ENCODE measurements around the gene LECT2. TPM values are rescaled to one million over a fixed set of nuclear protein-coding genes. Genes with fewer than 3 reads are reported as not detected.

LECT2 gene
- total RNA-seq, 1 donor = not detected

GRCh38 chr5:135989686-135990085, 34.9 kb upstream of the LECT2 start:
- Histone ChIP-seq H3K4me3 (ENCODE audit: low read length) (no peak overlapping the region), H3K4me1 (ENCODE audit: insufficient read depth, low read length) (no peaks in the 10 kb centered on the region), H3K27me3 (ENCODE audit: insufficient read depth, low read length) (no peaks in the 10 kb centered on the region), H3K9me3 (ENCODE audit: low read depth, low read length) (no peaks in the 10 kb centered on the region)

GRCh38 chr5:135988546-135988945, 33.8 kb upstream of the LECT2 start:
- H3K4me3 ChIP-seq (ENCODE audit: low read length) = no peak overlapping the region
- no peaks in the 10 kb centered on the region for H3K4me1 ChIP-seq (ENCODE audit: insufficient read depth, low read length)
- no peaks in the 10 kb centered on the region for H3K27me3 ChIP-seq (ENCODE audit: insufficient read depth, low read length)
- no peaks in the 10 kb centered on the region for H3K9me3 ChIP-seq (ENCODE audit: low read depth, low read length)

- Histone ChIP-seq H3K4me3 (ENCODE audit: low read length) (no peak overlapping the region), H3K4me1 (ENCODE audit: insufficient read depth, low read length) (no peaks in the 10 kb centered on the region), H3K27me3 (ENCODE audit: insufficient read depth, low read length) (no peaks in the 10 kb centered on the region), H3K9me3 (ENCODE audit: low read depth, low read length) (no peaks in the 10 kb centered on the region)
Observed at GRCh38 chr5:135986891-135987401, 32.2 kb upstream of the LECT2 start.

GRCh38 chr5:135986401-135986800, 31.6 kb upstream of the LECT2 start:
- no peaks in the 10 kb centered on the region for H3K9me3 ChIP-seq (ENCODE audit: low read depth, low read length)
- no peaks in the 10 kb centered on the region for H3K27me3 ChIP-seq (ENCODE audit: insufficient read depth, low read length)
- H3K4me3 ChIP-seq (ENCODE audit: low read length) = no peak overlapping the region
- no peaks in the 10 kb centered on the region for H3K4me1 ChIP-seq (ENCODE audit: insufficient read depth, low read length)

GRCh38 chr5:135985951-135986350, 31.2 kb upstream of the LECT2 start:
- Histone ChIP-seq H3K4me1 (ENCODE audit: insufficient read depth, low read length) (no peaks in the 10 kb centered on the region), H3K9me3 (ENCODE audit: low read depth, low read length) (no peaks in the 10 kb centered on the region), H3K4me3 (ENCODE audit: low read length) (no peak overlapping the region), H3K27me3 (ENCODE audit: insufficient read depth, low read length) (no peaks in the 10 kb centered on the region)

- H3K4me3 ChIP-seq (ENCODE audit: low read length) = no peak overlapping the region
- no peaks in the 10 kb centered on the region for H3K9me3 ChIP-seq (ENCODE audit: low read depth, low read length)
- H3K4me1 ChIP-seq (ENCODE audit: insufficient read depth, low read length) = peaks cover 4% of the 10 kb centered on the region
- H3K27me3 ChIP-seq (ENCODE audit: insufficient read depth, low read length) = peaks cover 24% of the 10 kb centered on the region
Observed at GRCh38 chr5:135980620-135981019, 25.8 kb upstream of the LECT2 start.

- Histone ChIP-seq H3K9me3 (ENCODE audit: low read depth, low read length) (no peaks in the 10 kb centered on the region), H3K4me3 (ENCODE audit: low read length) (no peak overlapping the region), H3K27me3 (ENCODE audit: insufficient read depth, low read length) (peaks cover 36% of the 10 kb centered on the region), H3K4me1 (ENCODE audit: insufficient read depth, low read length) (peaks cover 4% of the 10 kb centered on the region)
Observed at GRCh38 chr5:135979510-135979909, 24.7 kb upstream of the LECT2 start.

- Histone ChIP-seq H3K4me1 (ENCODE audit: insufficient read depth, low read length) (peaks cover 4% of the 10 kb centered on the region), H3K27me3 (ENCODE audit: insufficient read depth, low read length) (peaks cover 36% of the 10 kb centered on the region), H3K4me3 (ENCODE audit: low read length) (no peak overlapping the region), H3K9me3 (ENCODE audit: low read depth, low read length) (no peaks in the 10 kb centered on the region)
Observed at GRCh38 chr5:135978993-135979392, 24.2 kb upstream of the LECT2 start.

GRCh38 chr5:135978212-135978631, 23.4 kb upstream of the LECT2 start:
- Histone ChIP-seq H3K9me3 (ENCODE audit: low read depth, low read length) (no peaks in the 10 kb centered on the region), H3K4me1 (ENCODE audit: insufficient read depth, low read length) (peaks cover 4% of the 10 kb centered on the region), H3K27me3 (ENCODE audit: insufficient read depth, low read length) (peaks cover 39% of the 10 kb centered on the region), H3K4me3 (ENCODE audit: low read length) (no peak overlapping the region)

GRCh38 chr5:135977375-135977928, 22.7 kb upstream of the LECT2 start:
- H3K9me3 ChIP-seq (ENCODE audit: low read depth, low read length) = no peaks in the 10 kb centered on the region
- peaks cover 46% of the 10 kb centered on the region for H3K27me3 ChIP-seq (ENCODE audit: insufficient read depth, low read length)
- no peak overlapping the region for H3K4me3 ChIP-seq (ENCODE audit: low read length)
- peaks cover 4% of the 10 kb centered on the region for H3K4me1 ChIP-seq (ENCODE audit: insufficient read depth, low read length)

- no peaks in the 10 kb centered on the region for H3K9me3 ChIP-seq (ENCODE audit: low read depth, low read length)
- H3K27me3 ChIP-seq (ENCODE audit: insufficient read depth, low read length) = peaks cover 57% of the 10 kb centered on the region
- no peak overlapping the region for H3K4me3 ChIP-seq (ENCODE audit: low read length)
- H3K4me1 ChIP-seq (ENCODE audit: insufficient read depth, low read length) = peaks cover 4% of the 10 kb centered on the region
Observed at GRCh38 chr5:135976216-135976615, 21.4 kb upstream of the LECT2 start.

- no peak overlapping the region for H3K4me3 ChIP-seq (ENCODE audit: low read length)
- H3K4me1 ChIP-seq (ENCODE audit: insufficient read depth, low read length) = peaks cover 4% of the 10 kb centered on the region
- no peaks in the 10 kb centered on the region for H3K9me3 ChIP-seq (ENCODE audit: low read depth, low read length)
- H3K27me3 ChIP-seq (ENCODE audit: insufficient read depth, low read length) = peaks cover 67% of the 10 kb centered on the region
Observed at GRCh38 chr5:135975122-135975521, 20.3 kb upstream of the LECT2 start.

GRCh38 chr5:135974021-135974600, 19.3 kb upstream of the LECT2 start:
- Histone ChIP-seq H3K9me3 (ENCODE audit: low read depth, low read length) (no peaks in the 10 kb centered on the region), H3K4me3 (ENCODE audit: low read length) (no peak overlapping the region), H3K4me1 (ENCODE audit: insufficient read depth, low read length) (peaks cover 4% of the 10 kb centered on the region), H3K27me3 (ENCODE audit: insufficient read depth, low read length) (peaks cover 68% of the 10 kb centered on the region)

- Histone ChIP-seq H3K9me3 (ENCODE audit: low read depth, low read length) (no peaks in the 10 kb centered on the region), H3K4me3 (ENCODE audit: low read length) (no peak overlapping the region), H3K27me3 (ENCODE audit: insufficient read depth, low read length) (peaks cover 68% of the 10 kb centered on the region), H3K4me1 (ENCODE audit: insufficient read depth, low read length) (peaks cover 4% of the 10 kb centered on the region)
Observed at GRCh38 chr5:135973323-135974020, 18.7 kb upstream of the LECT2 start.

- no peaks in the 10 kb centered on the region for H3K9me3 ChIP-seq (ENCODE audit: low read depth, low read length)
- H3K27me3 ChIP-seq (ENCODE audit: insufficient read depth, low read length) = peaks cover 66% of the 10 kb centered on the region
- no peaks in the 10 kb centered on the region for H3K4me1 ChIP-seq (ENCODE audit: insufficient read depth, low read length)
- H3K4me3 ChIP-seq (ENCODE audit: low read length) = no peak overlapping the region
Observed at GRCh38 chr5:135971701-135972100, 16.9 kb upstream of the LECT2 start.
